ENCODE measurements around the gene KRTAP5-5.
"Not testable (repeated sequence)": the region's sequence is repeated elsewhere in the genome, so short reads cannot be mapped to it uniquely, and the experiment has no call there.

The KRTAP5-5 gene

GRCh38 chr11:1660111-1660867 is 30.7 kb downstream of the KRTAP5-5 start:
- no peak for DNase-seq

- DNase-seq, result not testable (repeated sequence)
Observed at GRCh38 chr11:1661454-1662269, 32.1 kb downstream of the KRTAP5-5 start.

GRCh38 chr11:1662699-1663283 is 33.2 kb downstream of the KRTAP5-5 start:
- not testable (repeated sequence) for DNase-seq

- no peak for DNase-seq
Observed at GRCh38 chr11:1665313-1665712, 35.7 kb downstream of the KRTAP5-5 start.

- DNase-seq, result no peak
Observed at GRCh38 chr11:1667121-1667850, 37.7 kb downstream of the KRTAP5-5 start.

GRCh38 chr11:1667906-1668305 is 38.3 kb downstream of the KRTAP5-5 start:
- no peak for DNase-seq

GRCh38 chr11:1668911-1669473 is 39.4 kb downstream of the KRTAP5-5 start:
- no peak for DNase-seq

- no peak for DNase-seq
Observed at GRCh38 chr11:1669546-1670218, 40.1 kb downstream of the KRTAP5-5 start.

- DNase-seq, result not testable (repeated sequence)
Observed at GRCh38 chr11:1670457-1670856, 40.9 kb downstream of the KRTAP5-5 start.

- DNase-seq, result no peak
Observed at GRCh38 chr11:1670905-1671371, 41.4 kb downstream of the KRTAP5-5 start.

- no peak for DNase-seq
Observed at GRCh38 chr11:1671658-1672057, 42.1 kb downstream of the KRTAP5-5 start.

GRCh38 chr11:1672613-1673350 is 43.2 kb downstream of the KRTAP5-5 start:
- DNase-seq, result no peak

GRCh38 chr11:1673446-1674172 is 44.0 kb downstream of the KRTAP5-5 start:
- DNase-seq, result no peak

GRCh38 chr11:1674173-1675131 is 44.9 kb downstream of the KRTAP5-5 start:
- DNase-seq, result no peak

- DNase-seq, result no peak
Observed at GRCh38 chr11:1675536-1676228, 46.1 kb downstream of the KRTAP5-5 start.

- DNase-seq, result no peak
Observed at GRCh38 chr11:1676229-1676740, 46.7 kb downstream of the KRTAP5-5 start.

- no peak for DNase-seq
Observed at GRCh38 chr11:1679881-1680280, 50.3 kb downstream of the KRTAP5-5 start.

All from NK-92 treated with Interleukin-12 subunit alpha and Interleukin-12 subunit beta, amount 100 ng/mL, for 24 hours (cell line).